Astrocyte of the spinal cord (primary cell): ENCODE measurements around the gene GAB2.

Source experiments
- DNase-seq: peaks from one replicate; pipeline ENCODE4 v3.0.0; 2011; ENCODE audit warnings: low read depth, low spot score
- H3K4me3 ChIP-seq: 2 replicates; pipeline ENCODE4 v1.5.1; 2011; ENCODE audit warnings: low read depth, mild to moderate bottlenecking, low read length, moderate library complexity
- CTCF ChIP-seq: IDR thresholded peaks from 2 replicates; pipeline ENCODE4 v1.5.1; 2012; ENCODE audit warnings: low read depth, mild to moderate bottlenecking, low read length, inconsistent platforms
- in situ Hi-C: cut with HindIII; loops from 2 replicates; pipeline ENCODE4 v1.10.0; 2017; ENCODE audit warnings: low sequenced_read_pairs

Gene GAB2

GRCh38 chr11:78377625-78378418, 39.8 kb downstream of the GAB2 start:
- DNase-seq = no peak
- no peak for TF ChIP-seq CTCF
- no peak overlapping the region for H3K4me3 ChIP-seq
- in situ Hi-C loops = no loop called here

DNA sequence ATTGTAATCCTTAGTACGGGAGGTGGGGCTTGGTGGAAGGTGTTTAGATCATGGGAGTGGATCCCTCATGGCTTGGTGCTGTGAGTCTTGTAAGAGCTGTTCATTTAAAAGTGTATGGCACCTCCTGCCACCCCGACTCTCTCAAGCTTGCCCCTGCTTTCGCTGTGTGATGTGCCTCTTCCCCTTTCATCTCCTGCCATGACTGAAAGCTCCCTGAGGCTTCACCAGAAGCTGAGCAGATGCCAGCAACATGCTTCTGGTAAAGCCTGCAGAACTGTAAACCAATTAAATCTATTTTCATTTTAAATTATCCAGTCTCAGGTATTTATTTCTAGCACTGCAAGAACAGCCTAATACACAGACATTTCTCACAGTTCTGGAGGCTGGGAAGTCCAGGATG, 40.8 kb downstream of the GAB2 start:
- TF ChIP-seq CTCF = no peak
- no peak overlapping the region for H3K4me3 ChIP-seq
- DNase-seq = no peak
- in situ Hi-C loops = no loop called here

- H3K4me3 ChIP-seq = no peak overlapping the region
- no peak for TF ChIP-seq CTCF
- no peak for DNase-seq
- in situ Hi-C loops = no loop called here
Observed at GRCh38 chr11:78374917-78375316, 42.7 kb downstream of the GAB2 start.

GRCh38 chr11:78373689-78374088, 43.9 kb downstream of the GAB2 start:
- in situ Hi-C loops = no loop called here
- H3K4me3 ChIP-seq = no peak overlapping the region
- TF ChIP-seq CTCF = no peak
- no peak for DNase-seq

GRCh38 chr11:78372114-78372768, 45.4 kb downstream of the GAB2 start:
- in situ Hi-C loops = no loop called here
- TF ChIP-seq CTCF = no peak
- no peak overlapping the region for H3K4me3 ChIP-seq
- DNase-seq = no peak

DNA sequence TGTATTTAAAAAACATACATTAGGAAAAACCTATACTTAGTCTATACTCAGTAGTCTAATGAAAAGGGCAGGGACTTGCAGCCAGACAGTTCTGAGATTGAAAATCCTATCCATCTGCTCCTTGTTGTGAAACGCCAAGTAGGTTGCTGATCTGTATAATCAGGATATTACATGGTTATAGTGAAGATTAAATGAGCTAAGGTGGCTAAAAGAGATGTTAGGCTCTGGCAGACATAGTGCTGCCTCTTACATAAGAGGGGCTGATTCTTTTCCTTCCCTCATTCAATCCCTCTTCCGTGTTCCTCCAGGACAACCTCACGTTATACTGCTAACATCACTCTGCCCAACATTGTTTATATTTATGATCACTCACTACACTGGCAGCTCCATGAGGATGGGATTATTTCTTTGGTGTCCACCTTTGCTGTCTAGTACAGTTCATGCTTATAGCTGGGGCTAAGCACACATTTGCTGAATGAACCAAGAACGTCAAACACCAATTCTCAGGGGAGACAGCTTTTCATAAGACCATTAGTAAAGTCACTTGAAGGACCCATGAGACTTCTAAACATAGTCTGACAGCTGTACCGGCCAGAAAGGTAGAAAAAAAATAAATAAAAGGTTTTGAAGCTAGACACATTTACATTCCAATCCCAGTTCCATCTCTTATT, 46.3 kb downstream of the GAB2 start:
- TF ChIP-seq CTCF = no peak
- in situ Hi-C loops = no loop called here
- H3K4me3 ChIP-seq = no peak overlapping the region
- DNase-seq = no peak
